K562 (cell line): ENCODE results near the gene TNIK. TPM values are rescaled to one million over a fixed set of nuclear protein-coding genes. Genes with fewer than 3 reads are reported as not detected.

ENCODE experiments used
- ATAC-seq: fragments of 200-7000 bp; cut with Tn5 transposase; 3 replicates; pipeline ENCODE4 v1.9.1; 2020; ENCODE audit warnings: moderate library complexity
- BruUV-seq: library from RNA; stranded (reverse); fragments of 400-500 nt; replicated peaks from 2 replicates; lab custom pipeline; 2021; lab: Mats Ljungman, UMichigan
- CTCF ChIA-PET: fragments of 300-600 bp; formaldehyde crosslinking; extraction: SDS; loops from one replicate; lab custom pipeline; 2021; ENCODE audit warnings: low intra/inter-chr PET ratio; lab: Yijun Ruan, JAX
- POLR2A ChIA-PET: fragments of 300-600, 350-650 bp; sonication (Branson Sonifier 250); formaldehyde crosslinking; extraction: SDS; loops from one replicate; lab custom pipeline; 2021; ENCODE audit warnings: antibody characterized with exemption, inconsistent platforms; lab: Yijun Ruan, JAX
- DNase-seq, 4 experiments: peaks; one replicate each; pipeline versions ENCODE4 v3.0.0 to v3.0.0-alpha.2; 2011 to 2018; ENCODE audit warnings: low spot score in 3 of 4, mixed read lengths in 3 of 4; ENCODE audit errors: extremely low read depth in 1 of 4
- FAIRE-seq: peaks from 2 replicates; lab custom pipeline; 2011; peaks lifted over from hg19 to GRCh38; lab: Jason Lieb, UNC
- H2AFZ ChIP-seq: 2 replicates; pipeline ENCODE4 v1.6.0; 2011; ENCODE audit warnings: low read depth, low read length, control low read depth, inconsistent platforms
- H3K27ac ChIP-seq: fragments of 200-600 bp; 3 replicates; pipeline ENCODE4 v1.8.0; 2011; ENCODE audit warnings: low read depth, mild to moderate bottlenecking, control low read depth, inconsistent platforms, low read length, moderate library complexity, mixed read lengths; ENCODE audit errors: extremely low read depth
- H3K27me3 ChIP-seq, 2 experiments: fragments of 300-600 bp in 1 of 2; 2 replicates in 1 of 2; 3 replicates in 1 of 2; pipeline versions ENCODE4 v1.6.0 to v1.8.0; 2011; ENCODE audit warnings: inconsistent platforms in 2 of 2, low read length in 2 of 2, mild to moderate bottlenecking in 1 of 2, mixed read lengths in 1 of 2, moderate library complexity in 1 of 2; ENCODE audit not compliant: control insufficient read depth in 2 of 2, insufficient read depth in 2 of 2
- H3K36me3 ChIP-seq: fragments of 300-600 bp; 3 replicates; pipeline ENCODE4 v1.8.0; 2011; ENCODE audit warnings: mild to moderate bottlenecking, low read length, inconsistent platforms; ENCODE audit not compliant: control insufficient read depth, insufficient read depth
- H3K4me1 ChIP-seq, 2 experiments: fragments of 200-600 bp in 1 of 2; replicated peaks in 1 of 2; 2 replicates in 1 of 2; 3 replicates in 1 of 2; pipeline versions ENCODE4 v1.5.1 to v1.8.0; 2011; ENCODE audit warnings: inconsistent platforms in 2 of 2, low read length in 2 of 2, mild to moderate bottlenecking in 1 of 2, mixed read lengths in 1 of 2, moderate library complexity in 1 of 2; ENCODE audit not compliant: control insufficient read depth in 2 of 2, insufficient read depth in 2 of 2
- H3K4me2 ChIP-seq: 2 replicates; pipeline ENCODE4 v1.6.1; 2011; ENCODE audit warnings: low read length, control low read depth, inconsistent platforms, mixed read lengths; ENCODE audit not compliant: insufficient read depth
- H3K4me3 ChIP-seq: fragments of 200-600 bp; sonication (generic), shearing (Covaris generic); 2 replicates; pipeline ENCODE4 v1.5.1; 2016; ENCODE audit warnings: control low read depth, inconsistent platforms
- H3K79me2 ChIP-seq: fragments of 200-600 bp; 3 replicates; pipeline ENCODE4 v1.8.0; 2011; ENCODE audit warnings: low read length, inconsistent platforms; ENCODE audit not compliant: control insufficient read depth, insufficient read depth
- H3K9ac ChIP-seq, 2 experiments: 2 replicates each; pipeline versions ENCODE4 v1.6.0 to v1.6.1; 2011; ENCODE audit warnings: low read depth in 2 of 2, low read length in 2 of 2, control low read depth in 1 of 2, inconsistent platforms in 1 of 2, mild to moderate bottlenecking in 1 of 2, mixed read lengths in 1 of 2; ENCODE audit not compliant: insufficient read depth in 1 of 2
- H3K9me1 ChIP-seq: one replicate; pipeline ENCODE4 v1.6.0; 2011; ENCODE audit warnings: inconsistent platforms, mild to moderate bottlenecking, low read length, moderate library complexity; ENCODE audit not compliant: control insufficient read depth, insufficient read depth
- H3K9me3 ChIP-seq: replicated peaks from 2 replicates; pipeline ENCODE4 v1.5.1; 2011; ENCODE audit warnings: low read depth, low read length, inconsistent platforms; ENCODE audit not compliant: control insufficient read depth, insufficient read depth
- H4K20me1 ChIP-seq: replicated peaks from 2 replicates; pipeline ENCODE4 v1.6.1; 2011; ENCODE audit warnings: low read length, inconsistent platforms, mixed read lengths; ENCODE audit not compliant: control insufficient read depth, insufficient read depth
- ADNP ChIP-seq: fragments of 200-800 bp; sonication (Bioruptor generic); IDR thresholded peaks from 2 replicates; pipeline ENCODE4 v1.6.1; 2016; ENCODE audit warnings: missing genetic modification characterization, missing compliant biosample characterization
- C11orf30 ChIP-seq: fragments of 450-650 bp; IDR thresholded peaks from 2 replicates; pipeline ENCODE4 v1.6.1; 2016; ENCODE audit warnings: low read depth, mild to moderate bottlenecking
- CBX1 ChIP-seq: sonication (generic); IDR thresholded peaks from 2 replicates; pipeline ENCODE4 v1.6.1; 2016; ENCODE audit warnings: antibody characterized with exemption, low read depth, mild to moderate bottlenecking
- CBX5 ChIP-seq: IDR thresholded peaks from 2 replicates; pipeline ENCODE4 v1.6.1; 2014; ENCODE audit warnings: low read depth, borderline replicate concordance
- CHAMP1 ChIP-seq: fragments of 450-650 bp; IDR thresholded peaks from 2 replicates; pipeline ENCODE4 v1.6.1; 2016; ENCODE audit warnings: mild to moderate bottlenecking
- FOXJ2 ChIP-seq: fragments of 200-800 bp; sonication (Bioruptor generic); IDR thresholded peaks from 2 replicates; pipeline ENCODE4 v1.6.1; 2016; ENCODE audit warnings: missing genetic modification characterization, missing compliant biosample characterization
- FOXK2 ChIP-seq, 2 experiments: fragments of 450-650 bp; IDR thresholded peaks in 1 of 2; conservative IDR thresholded peaks in 1 of 2; 2 replicates each; pipeline ENCODE4 v1.6.1; 2016; ENCODE audit warnings: low read depth in 2 of 2, mild to moderate bottlenecking in 1 of 2
- KHSRP ChIP-seq: fragments of 450-650 bp; IDR thresholded peaks from 2 replicates; pipeline ENCODE4 v1.6.1; 2017
- MAFF ChIP-seq: IDR thresholded peaks from 2 replicates; pipeline ENCODE4 v1.6.1; 2012; ENCODE audit warnings: low read length, improper control_type of control experiment
- MAFK ChIP-seq: IDR thresholded peaks from 2 replicates; pipeline ENCODE4 v1.6.1; 2011; ENCODE audit warnings: low read length, improper control_type of control experiment
- NCOA4 ChIP-seq: fragments of 450-650 bp; IDR thresholded peaks from 2 replicates; pipeline ENCODE4 v1.6.1; 2018; ENCODE audit warnings: mild to moderate bottlenecking; ENCODE audit not compliant: partially characterized antibody
- NFIC ChIP-seq: fragments of 450-650 bp; IDR thresholded peaks from 2 replicates; pipeline ENCODE4 v1.6.1; 2017; ENCODE audit warnings: mild to moderate bottlenecking, inconsistent platforms
- RAD21 ChIP-seq, 2 experiments: fragments of 250-450 bp in 1 of 2; fragments of 450-650 bp in 1 of 2; sonication (Bioruptor Pico) in 1 of 2; formaldehyde crosslinking in 1 of 2; IDR thresholded peaks in 1 of 2; conservative IDR thresholded peaks in 1 of 2; 2 replicates each; pipeline versions ENCODE4 v1.4.0 to v1.8.0; 2020 to 2022; ENCODE audit warnings: mild to moderate bottlenecking in 2 of 2, moderate library complexity in 1 of 2
- SLC30A9 ChIP-seq: fragments of 250-450 bp; sonication (Bioruptor Pico); IDR thresholded peaks from 2 replicates; pipeline ENCODE4 v1.8.0; 2022; ENCODE audit warnings: mild to moderate bottlenecking, moderate library complexity
- SOX6 ChIP-seq: fragments of 450-650 bp; IDR thresholded peaks from 2 replicates; pipeline ENCODE4 v1.6.1; 2014; ENCODE audit warnings: mild to moderate bottlenecking
- SP1 ChIP-seq: sonication (generic); formaldehyde crosslinking; IDR thresholded peaks from 2 replicates; pipeline ENCODE4 v1.8.1; 2022; ENCODE audit warnings: mild to moderate bottlenecking, missing genetic modification reagents
- TAF7 ChIP-seq: fragments of 450-650 bp; IDR thresholded peaks from 2 replicates; pipeline ENCODE4 v1.6.1; 2016; ENCODE audit warnings: missing genetic modification characterization, missing compliant biosample characterization
- TSC22D4 ChIP-seq: fragments of 450-650 bp; IDR thresholded peaks from 2 replicates; pipeline ENCODE4 v1.6.1; 2016; ENCODE audit warnings: missing genetic modification characterization, missing biosample characterization, control low read depth
- ZNF316 ChIP-seq: fragments of 450-650 bp; IDR thresholded peaks from 2 replicates; pipeline ENCODE4 v1.6.1; 2016
- ZNF354B ChIP-seq: fragments of 250-450 bp; sonication (Bioruptor Pico); IDR thresholded peaks from 2 replicates; pipeline ENCODE4 v1.4.0; 2020
- ZNF431 ChIP-seq: sonication (generic); formaldehyde crosslinking; IDR thresholded peaks from 2 replicates; pipeline ENCODE4 v1.8.0; 2022; ENCODE audit warnings: mild to moderate bottlenecking, missing genetic modification reagents
- in situ Hi-C: fragments of 300-500 bp; cut with MboI; formaldehyde crosslinking; loops from 4 replicates; pipeline ENCODE4 v1.15.0; 2018; ENCODE audit warnings: inconsistent platforms, mixed read lengths
- intact Hi-C: fragments of 100-400 bp; cut with micrococcal nuclease; formaldehyde crosslinking; loops from 2 replicates; pipeline ENCODE4 v1.14.2; 2022
- polyA plus RNA-seq, 8 experiments: library from polyadenylated mRNA; depleted of rRNA in 4 of 8; stranded (reverse) in 5 of 8; unstranded in 3 of 8; fragments of >200 nt; fragmentation: Nextera tagmentation in 2 of 8; fragmentation: Illumina TruSeq in 1 of 8; extraction: Ambion mirVana in 2 of 8; extraction: Trizol in 1 of 8; gene quantifications; 2 replicates each; pipeline versions ENCODE4 v1.2.1 to v1.2.3, GENCODE V29; 2011 to 2014; ENCODE audit warnings: inconsistent platforms in 1 of 8, missing spikeins in 1 of 8
- total RNA-seq, 7 experiments: library from RNA; depleted of rRNA in 6 of 7; stranded (reverse); fragments of >200 nt in 6 of 7; fragmentation: Illumina TruSeq in 2 of 7; extraction: Trizol in 2 of 7; gene quantifications; 2 replicates each; pipeline versions ENCODE4 v1.2.1 to v1.2.3, GENCODE V29; 2011 to 2021; ENCODE audit warnings: low replicate concordance in 1 of 7

Gene TNIK
- total and polyA plus RNA-seq, 9 of the 15 experiments (the other 6 are each of a cell fraction or from before 2014, with no cell fraction given) = 6.6 to 39.0 (median 24.7) TPM

- no peak for TF ChIP-seq SLC30A9 (CRISPR knock-in tag)
- TF ChIP-seq TAF7 (tag) = no peak
- no peak for TF ChIP-seq ZNF354B (CRISPR knock-in tag)
- no peak for TF ChIP-seq NFIC
- no peak for TF ChIP-seq ZNF431 (CRISPR knock-in tag)
- no peak for TF ChIP-seq CBX1
- no peak for TF ChIP-seq SP1 (CRISPR knock-in tag)
Measured at GRCh38 chr3:171164067-171164465, 296.1 kb downstream of the TNIK start (continued).

- BruUV-seq = no TSS peak
- no peak overlapping the region for H3K4me2 ChIP-seq
- POLR2A ChIA-PET = no interaction called here
- peak; percentile 27 to 56 (median 40) for DNase-seq
- H3K9me3 ChIP-seq = peaks cover 7% of the 10 kb centered on the region
- CTCF ChIA-PET = interaction anchor here (2.2 kb wide), 1 partner anchor 403 kb away, joined by 13 read pairs; no protein-coding TSS in a partner anchor
- H3K27ac ChIP-seq = no peak overlapping the region
- H3K79me2 ChIP-seq = no peaks in the 10 kb centered on the region
- in situ Hi-C loops = no loop called here
- no peak for ATAC-seq
- no peaks in the 10 kb centered on the region for H3K9me1 ChIP-seq
- H3K9ac ChIP-seq = no peak overlapping the region
- no peak for FAIRE-seq
- no peaks in the 10 kb centered on the region for H3K27me3 ChIP-seq
- peaks cover 9 to 21% of the 10 kb centered on the region in 2 experiments for H3K4me1 ChIP-seq
- H4K20me1 ChIP-seq = no peaks in the 10 kb centered on the region; the same call in 1 of the 2 replicates
- peaks cover 48% of the 10 kb centered on the region for H3K36me3 ChIP-seq
- intact Hi-C loops = no loop called here
- no peak overlapping the region for H2AFZ ChIP-seq
- H3K4me3 ChIP-seq = no peak overlapping the region
- no peak for TF ChIP-seq KHSRP
- TF ChIP-seq CHAMP1 = peak; percentile 66; the same call in 1 of the 2 replicates
- TF ChIP-seq NCOA4 = no peak
- no peak for TF ChIP-seq SOX6
- TF ChIP-seq FOXK2 (conservative IDR thresholded peaks at IDR 0.05 in 1 of 2, IDR thresholded peaks at IDR 0.05 in 1 of 2; ENCODE audit: low read depth in 2 of 2) = peak in 1 of 2 experiments; percentile 62; a peak in 2 of 4 replicates
- 0 out of 2 replicates have a peak, but pooled peaks have one; percentile 33 for TF ChIP-seq FOXJ2 (tag)
- TF ChIP-seq TSC22D4 (tag) = no peak
- TF ChIP-seq ZNF316 = peak; percentile 79
- peak; percentile 65 for TF ChIP-seq ADNP (tag)
- peak; percentile 52; the same call in 1 of the 2 replicates for TF ChIP-seq C11orf30
- TF ChIP-seq MAFK = peak; percentile 19; the same call in 1 of the 2 replicates
- TF ChIP-seq RAD21 (CRISPR knock-in tag; conservative IDR thresholded peaks at IDR 0.05 in 1 of 2, IDR thresholded peaks at IDR 0.05 in 1 of 2) = peak; percentile 69 to 81
- TF ChIP-seq CBX5 = 0 out of 2 replicates have a peak, but pooled peaks have one; percentile 59
- peak; percentile 37; the same call in 1 of the 2 replicates for TF ChIP-seq MAFF
Measured at GRCh38 chr3:171163101-171164066, 296.8 kb downstream of the TNIK start.
